GM23338 (cell line): Measurements from ENCODE around the gene KATNAL1. TPM values are rescaled to one million over a fixed set of nuclear protein-coding genes. Genes with fewer than 3 reads are reported as not detected.

ENCODE experiments used
- ATAC-seq: fragments of 200-7000 bp; cut with Tn5 transposase; 3 replicates; pipeline ENCODE4 v1.9.1; 2020
- DNase-seq: peaks from one replicate; pipeline ENCODE4 v3.0.0-alpha.2; 2015; ENCODE audit warnings: low spot score
- H2AFZ ChIP-seq: fragments of 200-600 bp; sonication (generic); 2 replicates; pipeline ENCODE4 v1.8.0; 2016; ENCODE audit warnings: antibody characterized with exemption, mild to moderate bottlenecking, moderate library complexity
- H3F3A ChIP-seq: fragments of 200-600 bp; sonication (generic); replicated peaks from 2 replicates; pipeline ENCODE4 v1.8.0; 2017; ENCODE audit warnings: antibody characterized with exemption, mixed run types, low read depth
- H3K27ac ChIP-seq: fragments of 200-600 bp; sonication (generic); 2 replicates; pipeline ENCODE4 v1.6.1; 2016; ENCODE audit warnings: low read depth
- H3K27me3 ChIP-seq: fragments of 200-600 bp; sonication (generic); 2 replicates; pipeline ENCODE4 v1.8.0; 2016; ENCODE audit warnings: mild to moderate bottlenecking, mixed run types, moderate library complexity; ENCODE audit not compliant: insufficient read depth
- H3K36me3 ChIP-seq: fragments of 200-600 bp; sonication (generic); 2 replicates; pipeline ENCODE4 v1.8.0; 2016; ENCODE audit warnings: mild to moderate bottlenecking; ENCODE audit not compliant: insufficient read depth
- H3K4me1 ChIP-seq: fragments of 200-600 bp; sonication (generic); 2 replicates; pipeline ENCODE4 v1.8.0; 2016; ENCODE audit warnings: mild to moderate bottlenecking, moderate library complexity; ENCODE audit not compliant: insufficient read depth
- H3K4me2 ChIP-seq: fragments of 200-600 bp; sonication (generic); 2 replicates; pipeline ENCODE4 v1.7.1; 2017; ENCODE audit warnings: mixed run types
- H3K4me3 ChIP-seq: fragments of 200-600 bp; sonication (generic); 2 replicates; pipeline ENCODE4 v1.6.1; 2016; ENCODE audit warnings: mixed run types
- H3K79me2 ChIP-seq: fragments of 200-600 bp; sonication (generic); replicated peaks from 2 replicates; pipeline ENCODE4 v1.8.0; 2017; ENCODE audit warnings: mild to moderate bottlenecking; ENCODE audit not compliant: insufficient read depth
- H3K9me2 ChIP-seq: fragments of 200-600 bp; sonication (generic); 2 replicates; pipeline ENCODE4 v1.8.0; 2017; ENCODE audit not compliant: insufficient read depth
- H4K20me1 ChIP-seq: fragments of 200-600 bp; sonication (generic); replicated peaks from 2 replicates; pipeline ENCODE4 v1.8.0; 2017; ENCODE audit warnings: mild to moderate bottlenecking; ENCODE audit not compliant: insufficient read depth
- H3K27ac Mint-ChIP-seq: 2 replicates; pipeline ENCODE4 v1.8.0; 2020; ENCODE audit warnings: inconsistent platforms, mild to moderate bottlenecking, moderate library complexity, mixed read lengths
- H3K27me3 Mint-ChIP-seq: 3 replicates; pipeline ENCODE4 v1.8.0; 2022; ENCODE audit warnings: low read depth, mild to moderate bottlenecking, moderate library complexity, mixed read lengths, inconsistent platforms; ENCODE audit not compliant: insufficient read depth, poor library complexity
- H3K36me3 Mint-ChIP-seq: 3 replicates; pipeline ENCODE4 v1.8.0; 2021; ENCODE audit warnings: low read depth, mild to moderate bottlenecking, inconsistent platforms, moderate library complexity, mixed read lengths
- H3K4me1 Mint-ChIP-seq: 3 replicates; pipeline ENCODE4 v1.8.0; 2020; ENCODE audit warnings: mild to moderate bottlenecking, inconsistent platforms, mixed read lengths
- H3K4me3 Mint-ChIP-seq: 3 replicates; pipeline ENCODE4 v1.8.0; 2021; ENCODE audit warnings: moderate library complexity, mild to moderate bottlenecking, inconsistent platforms, mixed read lengths
- H3K9me3 Mint-ChIP-seq: 3 replicates; pipeline ENCODE4 v1.8.0; 2020; ENCODE audit warnings: moderate library complexity, mild to moderate bottlenecking, inconsistent platforms, mixed read lengths
- CREB1 ChIP-seq: fragments of 250-450 bp; sonication (Bioruptor Pico); IDR thresholded peaks from 2 replicates; pipeline ENCODE4 v1.5.0; 2020; ENCODE audit warnings: low read depth, mild to moderate bottlenecking, moderate library complexity
- EZH2 ChIP-seq: fragments of 200-600 bp; sonication (generic); IDR thresholded peaks from one replicate; pipeline ENCODE4 v1.8.0; 2017; ENCODE audit warnings: antibody characterized with exemption, mild to moderate bottlenecking, low read depth; ENCODE audit not compliant: unreplicated experiment
- EZH2phosphoT487 ChIP-seq: fragments of 200-600 bp; sonication (generic); IDR thresholded peaks from one replicate; pipeline ENCODE4 v1.8.1; 2018; ENCODE audit warnings: antibody characterized with exemption; ENCODE audit not compliant: unreplicated experiment
- JUNB ChIP-seq: IDR thresholded peaks from one replicate; pipeline ENCODE4 v1.6.1; 2016; ENCODE audit warnings: antibody characterized with exemption; ENCODE audit not compliant: unreplicated experiment
- NANOG ChIP-seq: IDR thresholded peaks from 2 replicates; pipeline ENCODE4 v1.6.1; 2016; ENCODE audit warnings: antibody characterized with exemption, borderline replicate concordance
- POLR2AphosphoS5 ChIP-seq: IDR thresholded peaks from 2 replicates; pipeline ENCODE4 v1.6.1; 2016; ENCODE audit warnings: antibody characterized with exemption, low read depth
- REST ChIP-seq: IDR thresholded peaks from one replicate; pipeline ENCODE4 v1.6.1; 2018; ENCODE audit warnings: antibody characterized with exemption; ENCODE audit not compliant: unreplicated experiment
- ZNF331 ChIP-seq: fragments of 250-450 bp; sonication (Bioruptor Pico); IDR thresholded peaks from 2 replicates; pipeline ENCODE4 v1.5.0; 2020; ENCODE audit warnings: low read depth, mild to moderate bottlenecking, moderate library complexity
- ZNF462 ChIP-seq: fragments of 250-450 bp; sonication (Bioruptor Pico); IDR thresholded peaks from 2 replicates; pipeline ENCODE4 v1.5.0; 2020; ENCODE audit warnings: mild to moderate bottlenecking, moderate library complexity
- polyA plus RNA-seq: library from polyadenylated mRNA; unstranded; fragments of >200 nt; fragmentation: Nextera tagmentation; extraction: Ambion mirVana; gene quantifications from 2 replicates; pipeline ENCODE4 v1.2.1, GENCODE V29; 2016
- total RNA-seq: library from RNA; depleted of rRNA; stranded (reverse); fragments of >200 nt; shearing (Covaris generic); gene quantifications from 2 replicates; pipeline ENCODE4 v1.2.3, GENCODE V29; 2014
- TF ChIP-seq, protein P1 (sequence below): IDR thresholded peaks from 2 replicates; pipeline ENCODE4 v1.6.1; 2016; ENCODE audit warnings: antibody characterized with exemption

KATNAL1 gene
- total and polyA plus RNA-seq, 2 experiments from 2014 or later, result 6.1 to 11.5 TPM

GRCh38 chr13:30292325-30292724 is 15.0 kb downstream of the KATNAL1 start:
- Histone ChIP-seq H3F3A (no peaks in the 10 kb centered on the region), H3K4me2 (no peak overlapping the region), H3K4me1 (no peaks in the 10 kb centered on the region), H3K4me3 (no peak overlapping the region), H2AFZ (no peak overlapping the region), H3K79me2 (peaks cover 56% of the 10 kb centered on the region), H3K27me3 (no peaks in the 10 kb centered on the region), H4K20me1 (peaks cover 5% of the 10 kb centered on the region; the same call in 1 of the 2 replicates), H3K36me3 (no peaks in the 10 kb centered on the region), H3K27ac (no peak overlapping the region), H3K9me2 (no peaks in the 10 kb centered on the region)
- ATAC-seq, result peak; percentile 67
- Mint-ChIP-seq H3K9me3 (peaks cover 1% of the 10 kb centered on the region), H3K27me3 (no peaks in the 10 kb centered on the region), H3K4me1 (peaks cover 28% of the 10 kb centered on the region), H3K36me3 (peaks cover 1% of the 10 kb centered on the region), H3K4me3 (no peak overlapping the region), H3K27ac (no peak overlapping the region)
- TF ChIP-seq EZH2phosphoT487, result no peak
- TF ChIP-seq POLR2AphosphoS5, result peak; percentile 51; the same call in 1 of the 2 replicates
- peak; percentile 66 for DNase-seq

DNA sequence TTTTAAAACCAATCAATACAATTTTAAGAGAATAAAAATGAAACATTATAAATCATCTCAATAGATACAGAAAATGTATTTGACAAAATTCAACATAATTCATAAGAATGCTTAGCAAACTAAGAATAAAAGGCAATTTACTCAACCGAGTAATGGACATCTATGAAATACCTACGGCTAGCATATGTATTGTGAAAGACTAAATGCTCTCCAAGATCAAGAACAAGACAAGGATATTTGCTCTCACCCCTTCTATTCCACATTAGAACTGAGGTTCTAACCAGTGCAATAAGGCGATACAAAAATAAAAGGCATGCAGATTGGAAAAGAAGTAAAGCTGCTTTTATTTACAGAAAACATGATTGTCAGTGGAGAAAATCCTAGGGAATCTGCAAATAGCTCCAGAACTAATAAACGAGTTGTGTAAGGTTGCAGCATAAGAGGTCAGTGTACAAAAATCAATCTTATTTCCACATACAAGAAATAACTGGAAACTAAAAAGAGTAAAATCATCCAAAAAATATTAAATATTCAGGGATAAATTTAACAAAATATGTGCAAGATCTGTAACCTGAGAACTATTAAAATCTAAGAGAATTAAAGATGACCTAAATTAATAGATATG is 16.4 kb downstream of the KATNAL1 start:
- H3K27me3 Mint-ChIP-seq, result no peaks in the 10 kb centered on the region
- Histone ChIP-seq H3K27me3 (no peaks in the 10 kb centered on the region), H3F3A (no peaks in the 10 kb centered on the region), H3K4me1 (no peaks in the 10 kb centered on the region), H4K20me1 (peaks cover 5% of the 10 kb centered on the region; the same call in 1 of the 2 replicates), H3K4me3 (no peak overlapping the region), H3K36me3 (no peaks in the 10 kb centered on the region), H3K79me2 (peaks cover 52% of the 10 kb centered on the region), H3K27ac (no peak overlapping the region), H2AFZ (no peak overlapping the region), H3K4me2 (no peak overlapping the region), H3K9me2 (no peaks in the 10 kb centered on the region)
- peaks cover 15% of the 10 kb centered on the region for H3K9me3 Mint-ChIP-seq
- no peak for DNase-seq
- TF ChIP-seq ZNF331 (CRISPR knock-in tag), result no peak
- TF ChIP-seq EZH2, result no peak
- TF ChIP-seq CREB1 (CRISPR knock-in tag), result no peak
- TF ChIP-seq, protein P1, sequence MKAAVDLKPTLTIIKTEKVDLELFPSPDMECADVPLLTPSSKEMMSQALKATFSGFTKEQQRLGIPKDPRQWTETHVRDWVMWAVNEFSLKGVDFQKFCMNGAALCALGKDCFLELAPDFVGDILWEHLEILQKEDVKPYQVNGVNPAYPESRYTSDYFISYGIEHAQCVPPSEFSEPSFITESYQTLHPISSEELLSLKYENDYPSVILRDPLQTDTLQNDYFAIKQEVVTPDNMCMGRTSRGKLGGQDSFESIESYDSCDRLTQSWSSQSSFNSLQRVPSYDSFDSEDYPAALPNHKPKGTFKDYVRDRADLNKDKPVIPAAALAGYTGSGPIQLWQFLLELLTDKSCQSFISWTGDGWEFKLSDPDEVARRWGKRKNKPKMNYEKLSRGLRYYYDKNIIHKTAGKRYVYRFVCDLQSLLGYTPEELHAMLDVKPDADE, result no peak
- no peak for TF ChIP-seq NANOG
- TF ChIP-seq JUNB, result no peak
- TF ChIP-seq REST, result no peak
- no peak for TF ChIP-seq EZH2phosphoT487
- no peak for TF ChIP-seq ZNF462 (CRISPR knock-in tag)
- H3K36me3 Mint-ChIP-seq, result peaks cover 15% of the 10 kb centered on the region
- no peak overlapping the region for H3K4me3 Mint-ChIP-seq
- H3K4me1 Mint-ChIP-seq, result peaks cover 35% of the 10 kb centered on the region
- H3K27ac Mint-ChIP-seq, result no peak overlapping the region
- no peak for ATAC-seq
